ENCODE results near the gene ARRDC3.

GRCh38 chr5:91366551-91366950 is 16.6 kb downstream of the ARRDC3 start:
- TF ChIP-seq TCF7 (IDR thresholded peaks at IDR 0.05; ENCODE audit: borderline replicate concordance) (no peak), FOS (IDR thresholded peaks at IDR 0.05; ENCODE audit: borderline replicate concordance, extremely low read depth, insufficient read length) (no peak), EP300 (IDR thresholded peaks at IDR 0.05; ENCODE audit: borderline replicate concordance in 1 of 2, control insufficient read depth in 1 of 2, low read depth in 2 of 2, low read length in 2 of 2) (no peak), CTCF (IDR thresholded peaks at IDR 0.05 in 2 of 3, conservative IDR thresholded peaks at IDR 0.05 in 1 of 3; ENCODE audit: control insufficient read depth in 2 of 3, extremely low read depth in 1 of 3, insufficient read depth in 1 of 3, low read depth in 3 of 3, low read length in 3 of 3) (no peak), SREBF2 (IDR thresholded peaks at IDR 0.05; ENCODE audit: low read length) (no peak), GABPA (IDR thresholded peaks at IDR 0.05; ENCODE audit: low read depth) (no peak)
